Tibial nerve (tissue), 4 donors: Measurements from ENCODE around the gene EYA4. TPM values are rescaled to one million over a fixed set of nuclear protein-coding genes. Genes with fewer than 3 reads are reported as not detected.

Experiments
- DNase-seq, 2 donors: peaks; one replicate each; pipeline ENCODE4 v3.0.0-alpha.2; 2019; ENCODE audit warnings: low spot score in 2 of 2
- H3K27ac ChIP-seq, 4 donors: fragments of 200-600 bp; sonication (generic) in 3 of 4; one replicate each; pipeline ENCODE4 v1.5.1; 2017 to 2019; ENCODE audit warnings: mild to moderate bottlenecking in 1 of 4
- H3K27me3 ChIP-seq, 2 donors: fragments of 200-600 bp; sonication (generic) in 1 of 2; one replicate each; pipeline versions ENCODE4 v1.5.1 to v1.6.0; 2017 to 2019
- H3K36me3 ChIP-seq, 3 donors: fragments of 200-600 bp; sonication (generic); one replicate each; pipeline ENCODE4 v1.5.1; 2018 to 2019
- H3K4me1 ChIP-seq, 4 donors: fragments of 200-600 bp; sonication (generic) in 3 of 4; one replicate each; pipeline ENCODE4 v1.5.1; 2017 to 2019
- H3K4me3 ChIP-seq, 4 donors: fragments of 200-600 bp; sonication (generic) in 3 of 4; one replicate each; pipeline ENCODE4 v1.5.1; 2017 to 2019; ENCODE audit warnings: mild to moderate bottlenecking in 1 of 4, moderate library complexity in 1 of 4
- H3K9me3 ChIP-seq, 4 donors: fragments of 200-600 bp; sonication (generic) in 3 of 4; one replicate each; pipeline ENCODE4 v1.5.1; 2017 to 2019
- CTCF ChIP-seq, 5 experiments: fragments of 200-600 bp in 3 of 5; fragments of 450-650 bp in 2 of 5; sonication (generic) in 3 of 5; IDR thresholded peaks; one replicate each; pipeline ENCODE4 v1.5.1; 2016 to 2019; ENCODE audit warnings: antibody characterized with exemption in 5 of 5, mild to moderate bottlenecking in 3 of 5, moderate library complexity in 2 of 5
- EP300 ChIP-seq, 2 donors: sonication (generic); formaldehyde crosslinking; IDR thresholded peaks; one replicate each; pipeline ENCODE4 v1.6.1; 2017; ENCODE audit warnings: antibody characterized with exemption in 2 of 2, mild to moderate bottlenecking in 1 of 2
- POLR2A ChIP-seq, 2 donors: fragments of 450-650 bp; IDR thresholded peaks; one replicate each; pipeline ENCODE4 v1.6.1; 2017; ENCODE audit warnings: antibody characterized with exemption in 2 of 2, mild to moderate bottlenecking in 2 of 2, moderate library complexity in 2 of 2
- WGBS, 2 donors: methylation state at CpG; one replicate each; pipeline ENCODE4 v1.1.5; 2018; 5-methylcytosine and 5-hydroxymethylcytosine counted together
- total RNA-seq, 4 donors: library from RNA; depleted of rRNA; stranded (reverse); fragments of >200 nt; gene quantifications; one replicate each; pipeline ENCODE4 v1.1.0, GENCODE V29; 2016

EYA4 gene
- total RNA-seq, 4 donors from 2014 or later: 1.1 to 6.0 (median 1.8) TPM

- TF ChIP-seq CTCF (IDR thresholded peaks at IDR 0.05) (no peak), POLR2A (IDR thresholded peaks at IDR 0.05) (no peak), EP300 (IDR thresholded peaks at IDR 0.05) (no peak)
- WGBS, 2 donors: 76 to 86% methylated on average over 4 of the region's 4 CpGs
Observed at GRCh38 chr6:133277900-133278545, 36.9 kb downstream of the EYA4 start.

GRCh38 chr6:133286765-133287164 is 45.6 kb downstream of the EYA4 start:
- Histone ChIP-seq H3K27me3 (no peaks in the 10 kb centered on the region), H3K4me1 (peaks cover 0 to 21% (median 0%) of the 10 kb centered on the region in 4 donors), H3K36me3 (no peaks in the 10 kb centered on the region), H3K9me3 (no peaks in the 10 kb centered on the region), H3K27ac (no peak overlapping the region), H3K4me3 (no peak overlapping the region)
- no peak for TF ChIP-seq EP300 (IDR thresholded peaks at IDR 0.05)
- no peak for TF ChIP-seq POLR2A (IDR thresholded peaks at IDR 0.05)
- TF ChIP-seq CTCF (IDR thresholded peaks at IDR 0.05): no peak
- WGBS, 2 donors: 0 to 18% methylated on average over 1 of the region's 1 CpG
- no peak for DNase-seq

More at GRCh38 chr6:133277900-133278545, 36.9 kb downstream of the EYA4 start:
- no peaks in the 10 kb centered on the region for H3K4me1 ChIP-seq
- DNase-seq: no peak
- H3K27me3 ChIP-seq: no peaks in the 10 kb centered on the region
- H3K9me3 ChIP-seq: no peaks in the 10 kb centered on the region
- no peak overlapping the region for H3K27ac ChIP-seq
- no peaks in the 10 kb centered on the region for H3K36me3 ChIP-seq
- no peak overlapping the region for H3K4me3 ChIP-seq

- WGBS, 2 donors: 23 to 35% methylated on average over 1 of the region's 1 CpG
Observed at GRCh38 chr6:133288662-133289061, 47.5 kb downstream of the EYA4 start.

GRCh38 chr6:133289733-133290306 is 48.7 kb downstream of the EYA4 start:
- no peak overlapping the region for H3K4me3 ChIP-seq
- DNase-seq: no peak
- WGBS, 2 donors: 62 to 67% methylated on average over 5 of the region's 5 CpGs

More at GRCh38 chr6:133288662-133289061, 47.5 kb downstream of the EYA4 start:
- Histone ChIP-seq H3K27ac (no peak overlapping the region), H3K36me3 (no peaks in the 10 kb centered on the region), H3K9me3 (no peaks in the 10 kb centered on the region), H3K4me3 (no peak overlapping the region), H3K4me1 (peaks cover 0 to 26% (median 0%) of the 10 kb centered on the region in 4 donors), H3K27me3 (no peaks in the 10 kb centered on the region)
- no peak for DNase-seq
- TF ChIP-seq CTCF (IDR thresholded peaks at IDR 0.05): no peak
- no peak for TF ChIP-seq EP300 (IDR thresholded peaks at IDR 0.05)
- TF ChIP-seq POLR2A (IDR thresholded peaks at IDR 0.05): no peak

More at GRCh38 chr6:133289733-133290306, 48.7 kb downstream of the EYA4 start:
- H3K27me3 ChIP-seq: no peaks in the 10 kb centered on the region
- H3K36me3 ChIP-seq: no peaks in the 10 kb centered on the region
- peaks cover 0 to 26% (median 0%) of the 10 kb centered on the region in 4 donors for H3K4me1 ChIP-seq
- no peak overlapping the region for H3K27ac ChIP-seq
- TF ChIP-seq POLR2A (IDR thresholded peaks at IDR 0.05) (no peak), EP300 (IDR thresholded peaks at IDR 0.05) (no peak), CTCF (IDR thresholded peaks at IDR 0.05) (no peak)
- no peaks in the 10 kb centered on the region for H3K9me3 ChIP-seq
